Esophagus squamous epithelium (tissue), 5 donors: Measurements from ENCODE around the gene CDC42BPB. TPM values are rescaled to one million over a fixed set of nuclear protein-coding genes. Genes with fewer than 3 reads are reported as not detected.
A peak's percentile ranks its signal among the peaks of the same experiment; 100 is the strongest.

Experiments used
- DNase-seq: peaks from one replicate; lab custom pipeline; 2025; lab: John Stamatoyannopoulos, UW
- H3K27ac ChIP-seq, 4 donors: fragments of 200-600 bp; sonication (generic); one replicate each; pipeline ENCODE4 v1.5.1; 2016 to 2019; ENCODE audit warnings: mild to moderate bottlenecking in 1 of 4
- H3K27me3 ChIP-seq, 4 donors: fragments of 200-600 bp; sonication (generic); 1 replicate in 3 of 4; 2 replicates in 1 of 4; pipeline versions ENCODE4 v1.5.1 to v1.6.0; 2017 to 2021; ENCODE audit warnings: antibody characterized with exemption in 1 of 4
- H3K36me3 ChIP-seq, 3 donors: fragments of 200-600 bp; sonication (generic); one replicate each; pipeline ENCODE4 v1.5.1; 2016 to 2019
- H3K4me1 ChIP-seq, 3 donors: fragments of 200-600 bp; sonication (generic); one replicate each; pipeline ENCODE4 v1.5.1; 2017 to 2019
- H3K4me3 ChIP-seq, 4 donors: fragments of 200-600 bp; sonication (generic); 1 replicate in 3 of 4; 2 replicates in 1 of 4; pipeline ENCODE4 v1.5.1; 2016 to 2019; ENCODE audit warnings: mild to moderate bottlenecking in 2 of 4, moderate library complexity in 1 of 4
- H3K9me3 ChIP-seq, 3 donors: fragments of 200-600 bp; sonication (generic); one replicate each; pipeline ENCODE4 v1.5.1; 2016 to 2019
- POLR2A ChIP-seq, 4 donors: fragments of 450-650 bp; IDR thresholded peaks; one replicate each; pipeline ENCODE4 v1.6.1; 2017; ENCODE audit warnings: antibody characterized with exemption in 4 of 4, mild to moderate bottlenecking in 4 of 4, moderate library complexity in 3 of 4
- WGBS, 2 donors: methylation state at CpG; one replicate each; pipeline ENCODE4 v1.1.5; 2018; 5-methylcytosine and 5-hydroxymethylcytosine counted together
- intact Hi-C: fragments of 100-400 bp; cut with DNase I; formaldehyde crosslinking; loops from one replicate; pipeline ENCODE4 v1.15.0; 2022
- total RNA-seq, 4 donors: library from RNA; depleted of rRNA; stranded (reverse); fragments of >200 nt; gene quantifications; one replicate each; pipeline ENCODE4 v1.1.0, GENCODE V29; 2016
- TF ChIP-seq, protein P1 (sequence below), 6 experiments: fragments of 450-650 bp in 4 of 6; fragments of 200-600 bp in 2 of 6; sonication (generic) in 2 of 6; IDR thresholded peaks; one replicate each; pipeline ENCODE4 v1.5.1; 2016 to 2019; ENCODE audit warnings: antibody characterized with exemption in 6 of 6, mild to moderate bottlenecking in 4 of 6, moderate library complexity in 4 of 6
- donor health status: DM: yes; HTN: yes; CAD: no.

CDC42BPB gene
- total RNA-seq, 4 donors from 2014 or later: 43.7 to 98.2 (median 81.2) TPM

DNA sequence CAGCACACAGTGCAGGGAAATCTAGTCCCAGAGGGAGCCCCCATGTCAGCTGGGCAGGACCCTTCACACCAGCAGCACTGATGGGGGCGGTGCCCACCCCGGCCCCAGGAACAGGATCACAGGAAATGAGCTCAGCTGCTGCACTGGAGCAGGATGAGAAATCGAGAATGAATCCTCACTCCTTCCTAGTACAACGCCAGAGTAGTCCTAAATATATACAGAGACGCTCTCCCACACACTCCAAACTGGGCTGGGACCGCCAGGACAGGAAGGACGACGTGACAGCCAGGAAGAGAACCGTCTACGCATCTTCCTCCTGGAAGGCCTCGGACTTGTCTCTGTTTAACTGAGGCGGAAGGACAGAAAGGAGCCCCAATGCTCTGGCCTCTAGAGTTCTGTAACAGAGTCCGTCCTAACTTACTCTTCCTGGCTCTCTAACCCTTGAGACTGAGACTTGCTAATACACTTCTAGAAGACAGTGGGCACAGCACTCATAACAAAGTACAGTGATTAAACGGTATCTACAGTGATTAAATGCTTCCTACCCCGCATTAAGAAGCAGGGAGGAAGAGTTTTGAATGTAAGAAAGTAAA, 33.4 kb downstream of the CDC42BPB start:
- H3K27ac ChIP-seq: peak overlapping the region; percentile 5 to 75 (median 55)
- DNase-seq: no peak
- intact Hi-C loops: no loop called here
- no peaks in the 10 kb centered on the region for H3K9me3 ChIP-seq
- peaks cover 0 to 8% (median 0%) of the 10 kb centered on the region in 3 donors for H3K36me3 ChIP-seq
- TF ChIP-seq, protein P1, sequence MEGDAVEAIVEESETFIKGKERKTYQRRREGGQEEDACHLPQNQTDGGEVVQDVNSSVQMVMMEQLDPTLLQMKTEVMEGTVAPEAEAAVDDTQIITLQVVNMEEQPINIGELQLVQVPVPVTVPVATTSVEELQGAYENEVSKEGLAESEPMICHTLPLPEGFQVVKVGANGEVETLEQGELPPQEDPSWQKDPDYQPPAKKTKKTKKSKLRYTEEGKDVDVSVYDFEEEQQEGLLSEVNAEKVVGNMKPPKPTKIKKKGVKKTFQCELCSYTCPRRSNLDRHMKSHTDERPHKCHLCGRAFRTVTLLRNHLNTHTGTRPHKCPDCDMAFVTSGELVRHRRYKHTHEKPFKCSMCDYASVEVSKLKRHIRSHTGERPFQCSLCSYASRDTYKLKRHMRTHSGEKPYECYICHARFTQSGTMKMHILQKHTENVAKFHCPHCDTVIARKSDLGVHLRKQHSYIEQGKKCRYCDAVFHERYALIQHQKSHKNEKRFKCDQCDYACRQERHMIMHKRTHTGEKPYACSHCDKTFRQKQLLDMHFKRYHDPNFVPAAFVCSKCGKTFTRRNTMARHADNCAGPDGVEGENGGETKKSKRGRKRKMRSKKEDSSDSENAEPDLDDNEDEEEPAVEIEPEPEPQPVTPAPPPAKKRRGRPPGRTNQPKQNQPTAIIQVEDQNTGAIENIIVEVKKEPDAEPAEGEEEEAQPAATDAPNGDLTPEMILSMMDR (IDR thresholded peaks at IDR 0.05): no peak
- peak overlapping the region in 1 of 4 donors; percentile 21 for H3K4me3 ChIP-seq
- WGBS, 2 donors: 54 to 67% methylated on average over 8 to 15 of the region's 15 CpGs
- peaks cover 17 to 100% (median 34%) of the 10 kb centered on the region in 3 donors for H3K4me1 ChIP-seq
- H3K27me3 ChIP-seq: no peaks in the 10 kb centered on the region

DNA sequence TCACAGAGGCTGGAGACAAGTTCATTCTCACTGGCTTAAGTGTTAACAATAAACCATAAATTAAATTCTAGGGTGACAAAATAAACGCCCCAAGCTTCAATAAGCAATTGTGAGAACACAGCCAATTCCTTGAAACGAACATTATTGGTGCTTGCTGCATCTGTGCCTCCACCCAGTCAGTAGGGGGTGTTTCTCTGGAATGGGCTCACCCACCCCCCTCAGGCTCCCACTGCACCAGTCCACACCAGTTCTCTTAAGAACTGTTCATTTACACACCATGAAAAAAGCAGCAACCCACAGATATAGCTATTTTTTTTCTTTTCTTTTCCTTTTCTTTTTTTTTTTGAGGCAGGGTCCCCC, 34.7 kb downstream of the CDC42BPB start:
- H3K9me3 ChIP-seq: no peaks in the 10 kb centered on the region
- 15 to 31% methylated on average over 2 of the region's 2 CpGs for WGBS, 2 donors
- peaks cover 0 to 8% (median 0%) of the 10 kb centered on the region in 3 donors for H3K36me3 ChIP-seq
- H3K4me3 ChIP-seq: no peak overlapping the region
- no peaks in the 10 kb centered on the region for H3K27me3 ChIP-seq
- no peak for TF ChIP-seq POLR2A (IDR thresholded peaks at IDR 0.05)
- TF ChIP-seq, protein P1 (IDR thresholded peaks at IDR 0.05): no peak
- no peak for DNase-seq
- intact Hi-C loops: no loop called here
- H3K27ac ChIP-seq: peak overlapping the region in 3 of 4 donors; percentile 36 to 71 (median 53)
- H3K4me1 ChIP-seq: peaks cover 23 to 100% (median 29%) of the 10 kb centered on the region in 3 donors

DNA sequence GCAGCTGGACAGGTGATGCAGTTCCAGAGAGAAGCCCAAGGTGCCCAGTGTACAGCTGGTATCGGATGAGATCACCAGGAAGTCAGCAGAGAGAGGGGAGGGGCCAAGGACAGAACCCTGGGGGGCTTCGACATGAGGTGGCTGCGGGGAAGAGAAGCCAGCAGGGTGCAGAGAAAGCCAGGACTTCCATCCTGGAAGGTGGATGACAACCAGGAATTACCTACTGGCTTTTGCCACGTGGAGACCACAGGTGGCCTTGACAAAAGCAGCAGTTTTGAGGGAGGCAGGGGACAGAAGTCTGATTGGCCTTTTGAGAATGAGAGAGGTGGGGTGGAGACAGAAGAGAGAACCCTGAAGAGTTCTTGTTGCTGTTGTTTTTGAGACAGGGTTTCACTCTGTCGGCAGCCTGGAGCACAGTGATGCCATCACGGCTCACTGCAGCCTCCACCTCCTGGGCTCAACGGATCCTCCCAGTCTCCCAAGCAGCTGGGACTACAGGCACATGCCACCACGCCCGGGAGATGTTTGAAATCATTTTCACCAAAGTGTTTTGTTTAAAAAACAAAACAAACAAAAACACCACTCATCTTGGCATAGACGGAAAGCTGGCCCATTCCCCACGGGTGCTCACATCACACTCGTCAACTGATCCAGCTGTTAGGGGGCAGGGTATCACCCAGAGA, 35.2 kb downstream of the CDC42BPB start:
- WGBS, 2 donors: 25 to 47% methylated on average over 12 of the region's 12 CpGs
- DNase-seq: no peak
- no peaks in the 10 kb centered on the region for H3K27me3 ChIP-seq
- intact Hi-C loops: no loop called here
- no peaks in the 10 kb centered on the region for H3K9me3 ChIP-seq
- peaks cover 0 to 8% (median 0%) of the 10 kb centered on the region in 3 donors for H3K36me3 ChIP-seq
- H3K4me1 ChIP-seq: peaks cover 23 to 97% (median 28%) of the 10 kb centered on the region in 3 donors
- TF ChIP-seq, protein P1 (IDR thresholded peaks at IDR 0.05): no peak
- TF ChIP-seq POLR2A (IDR thresholded peaks at IDR 0.05): no peak
- no peak overlapping the region for H3K4me3 ChIP-seq
- H3K27ac ChIP-seq: peak overlapping the region; percentile 29 to 71 (median 44)

DNA sequence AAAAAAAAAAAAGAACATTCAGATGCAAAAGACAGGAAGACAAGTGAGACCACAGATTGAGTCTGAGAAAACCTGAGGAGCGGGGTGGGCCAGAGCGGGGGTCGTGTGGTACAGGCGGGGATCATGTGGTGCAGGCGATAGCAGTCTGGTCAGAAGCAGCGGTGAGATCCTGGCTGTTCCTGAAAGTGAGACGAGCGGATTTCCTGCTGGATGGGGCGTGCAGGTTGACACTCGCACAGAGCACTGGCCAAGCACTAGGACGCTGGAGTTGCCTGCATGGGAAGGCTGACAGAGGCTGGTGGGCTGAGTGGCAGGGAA, 35.7 kb downstream of the CDC42BPB start:
- TF ChIP-seq, protein P1 (IDR thresholded peaks at IDR 0.05): no peak
- no peak for TF ChIP-seq POLR2A (IDR thresholded peaks at IDR 0.05)
- WGBS, 2 donors: 28 to 56% methylated on average over 11 of the region's 11 CpGs
- DNase-seq: no peak
- intact Hi-C loops: no loop called here
- no peak overlapping the region for H3K4me3 ChIP-seq
- no peaks in the 10 kb centered on the region for H3K27me3 ChIP-seq
- peaks cover 23 to 97% (median 28%) of the 10 kb centered on the region in 3 donors for H3K4me1 ChIP-seq
- no peaks in the 10 kb centered on the region for H3K9me3 ChIP-seq
- peak overlapping the region; percentile 29 to 71 (median 44) for H3K27ac ChIP-seq
- peaks cover 0 to 8% (median 0%) of the 10 kb centered on the region in 3 donors for H3K36me3 ChIP-seq
